Stimulated activated naive CD4-positive, alpha-beta T cell treated with Interleukin-2 at 50 U/mL for 16 hours (primary cell): ENCODE measurements around the gene SMARCB1.
"Not testable (repeated sequence)": the region's sequence is repeated elsewhere in the genome, so short reads cannot be mapped to it uniquely, and the experiment has no call there.

Source experiments
- DNase-seq: peaks from one replicate; lab custom pipeline; 2025; lab: John Stamatoyannopoulos, UW

Gene SMARCB1

DNA sequence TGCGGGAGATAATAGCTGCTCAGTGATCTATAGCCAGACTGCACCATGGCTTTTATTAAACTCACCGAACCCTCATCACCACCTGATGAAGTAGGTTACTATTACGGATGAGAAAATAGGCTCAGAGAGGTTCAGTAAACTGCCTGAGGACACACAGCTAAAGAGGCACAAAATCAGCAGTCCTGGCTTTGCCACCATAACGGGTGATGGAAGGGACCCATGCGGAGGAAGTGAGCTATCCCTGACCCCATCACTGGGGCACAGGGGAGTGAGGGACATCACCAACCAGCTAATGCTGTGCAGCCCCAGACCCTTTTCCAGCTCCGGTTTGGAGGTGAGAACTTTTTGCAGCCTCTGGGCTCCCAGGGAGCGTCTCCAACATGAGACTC, 59.3 kb downstream of the SMARCB1 start:
- no peak for DNase-seq

DNA sequence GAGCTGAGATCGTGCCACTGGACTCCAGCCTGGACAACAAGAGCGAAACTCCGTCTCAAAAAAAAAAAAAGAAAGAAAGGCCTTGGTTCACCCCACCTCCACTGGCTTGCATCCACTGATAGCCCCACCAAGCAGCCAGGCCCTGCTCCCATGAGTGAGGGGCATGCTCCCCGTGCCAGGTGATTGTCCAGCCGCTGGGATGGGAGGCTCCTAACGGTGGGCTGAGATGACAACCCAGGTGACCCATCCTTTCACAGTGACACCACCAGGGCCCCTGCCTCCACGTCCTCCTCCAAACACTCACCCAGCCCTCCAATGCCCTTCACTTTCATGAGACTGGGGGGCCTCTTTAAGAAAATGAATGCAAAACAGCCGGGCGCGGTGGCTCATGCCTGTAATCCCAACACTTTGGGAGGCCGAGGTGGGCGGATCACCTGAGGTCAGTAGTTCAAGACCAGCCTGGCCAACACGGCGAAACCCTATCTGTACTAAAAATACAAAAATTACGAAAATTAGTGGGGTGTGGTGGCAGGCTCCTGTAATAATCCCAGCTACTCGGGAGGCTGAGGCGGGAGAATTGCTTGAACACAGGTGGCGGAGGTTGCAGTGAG, 60.6 kb downstream of the SMARCB1 start:
- DNase-seq: no peak

DNA sequence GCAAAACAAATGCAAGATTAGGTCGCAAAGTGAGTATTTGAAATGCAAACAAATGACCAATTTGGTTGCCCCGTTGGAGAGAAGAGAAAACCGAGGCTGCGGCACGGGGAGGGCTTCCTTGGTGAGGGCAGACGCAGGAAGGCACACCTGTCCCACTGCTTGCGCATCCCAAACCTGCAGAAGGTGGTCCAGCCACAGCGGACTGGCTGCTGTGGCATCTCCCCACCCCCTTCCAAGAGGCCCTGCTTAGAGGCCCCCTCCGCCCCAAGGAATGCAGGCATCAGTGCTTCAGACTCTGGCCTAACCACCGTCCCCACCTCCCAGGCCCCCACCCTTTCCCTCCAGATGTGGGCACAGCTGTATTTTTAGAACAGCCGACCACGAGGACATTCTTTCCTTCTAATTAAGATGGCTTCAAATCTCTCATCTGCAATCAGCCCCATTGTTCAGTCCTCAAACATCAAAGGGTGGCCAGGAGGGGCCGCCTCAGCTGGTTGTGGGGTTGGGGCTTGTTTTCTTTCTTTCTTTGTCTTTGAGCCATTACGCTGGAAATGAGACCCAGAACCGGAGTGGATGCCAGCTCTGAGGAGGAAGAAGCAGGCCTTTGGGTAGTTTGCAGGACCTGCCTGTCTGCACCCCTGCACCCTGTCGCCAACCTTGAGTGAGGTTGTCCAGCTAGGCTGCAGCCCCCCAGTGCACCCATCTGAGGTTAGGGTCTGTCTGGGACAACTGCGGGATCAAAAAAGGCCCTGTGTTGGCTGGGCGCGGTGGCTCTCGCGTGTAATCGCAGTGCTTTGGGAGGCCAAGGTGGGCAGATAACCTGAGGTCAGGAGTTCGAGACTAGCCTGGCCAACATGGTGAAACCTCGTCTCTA, 61.5 kb downstream of the SMARCB1 start:
- no peak for DNase-seq

DNA sequence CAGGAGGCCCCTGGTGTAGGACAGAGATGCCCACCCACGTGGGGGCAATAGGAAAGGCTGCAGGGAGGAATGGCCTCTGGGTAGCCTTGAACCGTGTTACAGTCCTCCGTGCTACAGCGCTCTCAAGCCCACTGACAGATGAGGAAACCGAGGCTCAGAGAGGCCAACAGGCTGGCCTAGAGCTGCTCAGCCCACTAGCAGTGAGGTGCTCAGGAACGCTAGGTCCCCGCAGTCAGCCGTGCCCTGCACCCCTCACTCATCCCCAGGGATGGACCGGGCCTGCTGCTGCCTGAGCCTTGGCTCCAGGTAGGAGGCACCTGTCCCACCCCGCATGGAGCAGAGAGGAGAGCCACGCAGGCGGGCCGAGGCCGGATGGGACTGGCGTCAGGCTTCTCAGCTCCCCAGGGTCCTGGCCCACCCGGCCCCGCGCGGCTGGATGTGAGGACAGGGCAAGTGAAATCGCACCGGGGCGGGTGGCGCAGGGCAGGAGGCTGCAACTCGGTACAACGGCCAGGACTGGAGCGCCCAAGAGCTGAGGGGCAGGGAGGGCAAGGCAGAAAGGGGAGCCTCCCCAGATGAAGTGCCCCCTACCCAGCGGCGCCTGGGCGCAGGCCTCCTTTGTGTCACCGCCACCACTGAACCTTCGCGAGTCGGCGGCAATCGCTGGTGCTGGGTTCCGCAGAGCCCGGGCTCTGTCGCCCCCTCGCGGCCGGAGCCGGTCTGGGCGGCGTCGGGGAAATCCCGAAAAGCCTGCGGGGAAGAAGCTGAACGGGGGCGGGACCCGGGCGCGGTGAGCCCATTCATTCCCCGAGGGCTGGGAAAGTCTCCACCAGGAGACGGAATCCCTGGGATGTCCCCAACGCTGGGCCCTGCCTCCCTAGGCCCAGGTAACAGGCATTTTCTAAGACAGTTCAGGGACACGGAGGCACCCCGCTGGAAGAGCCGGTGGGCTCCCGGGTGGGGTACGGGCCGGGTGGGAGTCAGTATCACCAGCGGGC, 62.5 kb downstream of the SMARCB1 start:
- peak; percentile 74 for DNase-seq

DNA sequence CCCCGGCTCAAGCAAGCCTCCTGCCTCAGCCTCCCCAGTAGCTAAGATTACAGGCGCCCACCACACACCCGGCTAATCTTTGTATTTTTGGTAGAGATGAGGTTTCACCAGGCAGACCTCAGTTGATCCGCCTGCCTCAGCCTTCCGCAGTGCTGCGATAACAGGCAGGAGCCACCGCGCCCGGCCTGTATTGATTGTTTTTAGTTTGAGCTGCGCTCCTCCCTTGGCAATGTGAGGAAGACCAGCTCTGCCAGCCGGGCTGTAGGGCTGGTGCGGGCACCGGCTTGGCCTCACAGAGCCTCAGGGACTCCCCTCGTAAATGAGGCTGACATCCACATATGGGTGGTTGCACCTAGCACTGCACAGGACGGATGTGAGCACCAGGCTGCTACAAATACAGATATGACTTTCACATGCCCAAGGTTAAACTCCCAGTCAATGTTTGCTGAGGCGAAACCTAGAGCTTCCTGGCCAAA, 63.4 kb downstream of the SMARCB1 start:
- DNase-seq: no peak

DNA sequence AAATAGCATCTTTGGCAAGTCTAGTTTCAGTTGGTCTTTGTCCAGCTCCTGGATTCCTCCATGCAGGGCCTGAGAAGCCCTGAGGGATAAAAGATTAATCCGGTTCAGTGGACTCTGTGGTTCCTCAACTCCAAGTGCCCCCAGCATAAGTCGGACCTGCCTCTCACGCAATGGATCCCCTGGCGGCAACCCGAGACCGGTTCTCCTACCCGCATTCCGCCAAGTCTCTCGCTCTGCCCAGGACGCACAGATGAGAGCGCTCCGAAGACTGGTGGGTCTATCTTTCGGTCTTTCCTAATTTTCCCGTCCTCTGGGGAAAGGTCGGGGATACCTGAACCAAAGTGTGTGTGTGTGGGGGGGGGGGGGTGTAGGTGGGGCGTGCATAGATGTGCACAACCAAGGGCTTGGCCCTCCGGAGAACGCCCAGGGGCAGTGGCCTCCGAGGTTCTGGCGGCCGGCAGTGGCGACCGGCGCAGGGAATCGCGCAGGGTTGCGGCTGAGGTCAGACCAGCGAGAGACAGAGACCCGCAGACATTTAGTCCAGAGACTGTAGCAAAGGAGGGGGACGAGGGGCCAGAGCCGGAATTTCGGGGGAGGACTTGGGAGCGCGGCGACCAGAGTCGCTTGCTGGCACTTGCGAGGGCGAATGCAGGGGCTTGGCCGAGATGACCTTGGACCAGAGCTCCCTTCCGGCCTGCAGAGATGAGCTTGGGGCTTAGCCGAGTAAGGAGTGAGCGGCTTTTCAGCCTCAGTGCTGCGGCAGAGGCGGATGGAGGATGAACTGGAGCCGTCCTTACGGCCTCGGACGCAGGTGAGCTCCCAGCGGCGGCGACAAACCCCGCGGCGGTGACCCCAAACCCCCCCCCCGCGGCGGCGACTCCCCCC, 70.2 kb downstream of the SMARCB1 start:
- DNase-seq: no peak

DNA sequence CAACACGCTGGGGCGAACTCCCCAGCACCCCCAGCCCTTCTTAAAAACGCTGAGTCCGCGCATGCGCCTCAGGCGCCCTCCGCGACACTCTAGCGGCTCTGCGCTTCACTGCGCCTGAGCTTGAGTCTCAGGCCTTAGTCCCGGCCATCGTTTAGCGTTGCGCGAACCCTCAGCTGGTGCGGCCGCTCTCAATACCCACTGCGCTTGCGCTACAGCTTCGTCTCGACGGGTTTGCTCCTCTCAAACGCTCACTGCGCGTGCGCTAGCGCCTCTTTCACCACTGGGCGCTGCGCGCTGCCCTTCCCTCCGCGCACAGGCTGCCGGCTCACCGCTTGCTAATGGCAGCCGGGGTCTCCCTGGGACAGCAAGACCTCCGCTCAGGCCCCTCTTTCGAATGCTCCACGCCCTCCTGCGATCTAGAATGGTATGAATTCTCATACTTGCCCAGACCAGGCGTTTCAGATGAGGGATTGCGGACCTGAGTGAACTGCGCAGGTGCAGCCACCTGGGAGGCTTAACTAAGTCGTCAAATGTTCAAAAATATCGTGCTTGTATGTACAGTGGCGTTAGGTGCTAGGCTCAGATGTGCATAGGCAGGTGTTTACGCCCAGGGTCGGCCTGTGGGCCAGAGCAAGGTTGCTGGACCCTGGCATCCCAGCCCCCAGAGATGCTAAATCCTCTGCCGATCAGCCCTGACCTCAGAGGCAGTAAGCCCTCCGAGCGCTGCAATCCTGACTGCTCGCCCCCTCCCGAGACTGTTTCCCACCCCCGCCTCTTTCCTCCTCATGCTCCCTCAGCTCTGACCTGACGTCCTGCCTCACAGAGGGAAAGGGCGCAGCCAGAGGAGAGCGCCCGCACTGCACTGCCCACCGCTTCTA, 71.1 kb downstream of the SMARCB1 start, which contains the start of gene SLC2A11:
TSS of gene SLC2A11 (plus strand) at position 270 of the 878 bp plus-strand sequence. CDS start at position 395, 125 bp downstream.
- peak; percentile 94 for DNase-seq

DNA sequence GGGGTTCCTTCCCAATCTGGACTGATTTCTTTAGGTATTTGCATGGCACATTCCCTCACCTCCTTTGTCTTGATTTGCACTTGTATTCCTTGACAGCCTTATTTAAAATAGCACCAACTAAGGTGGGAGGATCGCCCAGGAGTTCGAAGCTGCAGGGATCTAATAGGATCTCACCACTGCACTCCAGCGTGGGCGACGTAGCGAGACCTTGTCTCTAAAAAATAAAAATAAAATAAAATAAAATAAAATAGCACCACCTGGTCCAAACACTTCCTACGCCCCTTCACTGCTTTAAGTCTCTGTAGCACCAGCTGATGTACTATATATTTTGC, 71.7 kb downstream of the SMARCB1 start:
- no peak for DNase-seq

DNA sequence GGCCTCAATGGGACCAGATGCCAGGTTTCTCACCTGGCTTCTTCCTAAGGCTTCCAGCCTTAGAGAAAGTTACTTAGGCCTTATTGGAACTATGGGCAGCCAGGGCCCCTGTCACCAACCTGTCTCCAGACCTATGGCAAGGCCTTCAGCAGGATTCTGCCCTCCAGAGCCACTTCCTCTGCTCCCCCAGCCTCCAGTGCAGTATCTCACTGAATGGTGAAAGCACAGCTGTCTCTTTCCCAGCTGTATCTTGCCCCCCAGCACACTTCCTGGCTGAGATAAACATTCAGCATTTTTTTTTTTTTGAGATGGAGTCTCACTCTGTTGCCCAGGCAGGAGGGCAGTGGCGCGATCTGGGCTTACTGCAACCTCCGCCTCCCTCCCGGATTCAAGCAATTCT, 72.4 kb downstream of the SMARCB1 start:
- DNase-seq: no peak

DNA sequence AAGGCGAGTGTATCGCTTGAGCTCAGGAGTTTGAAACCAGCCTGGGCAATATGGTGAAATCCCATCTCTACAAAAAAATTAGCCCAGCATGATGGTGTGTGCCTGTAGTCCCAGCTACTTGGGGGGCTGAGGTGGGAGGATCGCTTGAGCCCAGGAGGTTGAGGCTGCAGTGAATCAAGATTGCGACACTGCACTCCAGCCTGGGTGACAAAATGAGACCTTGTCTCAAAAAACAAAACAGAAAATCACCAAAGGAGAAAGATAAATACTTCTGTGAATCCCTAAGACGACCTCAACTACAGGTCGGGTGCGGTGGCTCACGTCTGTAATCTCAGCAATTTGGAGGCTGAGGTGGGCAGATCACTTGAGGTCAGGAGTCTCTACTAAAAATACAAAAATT, 73.4 kb downstream of the SMARCB1 start:
- DNase-seq: not testable (repeated sequence)

DNA sequence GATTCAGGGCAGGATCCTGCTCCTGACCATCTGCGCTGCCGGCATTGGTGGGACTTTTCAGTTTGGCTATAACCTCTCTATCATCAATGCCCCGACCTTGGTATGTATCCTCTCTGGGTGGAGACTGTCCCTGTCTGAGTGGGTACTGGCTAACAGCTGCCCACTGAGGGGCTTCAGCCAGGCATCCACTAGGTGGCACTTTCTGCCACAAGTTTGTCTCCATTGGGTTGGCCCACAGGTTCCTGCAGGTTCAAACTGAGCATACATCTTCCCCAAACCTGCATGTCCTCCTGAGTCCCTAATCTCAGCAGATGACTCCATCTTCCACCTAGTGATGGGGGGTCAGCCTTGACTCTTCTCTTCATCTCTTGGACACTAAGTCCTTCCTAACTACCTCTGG, 75.3 kb downstream of the SMARCB1 start:
- DNase-seq: peak; percentile 13

DNA sequence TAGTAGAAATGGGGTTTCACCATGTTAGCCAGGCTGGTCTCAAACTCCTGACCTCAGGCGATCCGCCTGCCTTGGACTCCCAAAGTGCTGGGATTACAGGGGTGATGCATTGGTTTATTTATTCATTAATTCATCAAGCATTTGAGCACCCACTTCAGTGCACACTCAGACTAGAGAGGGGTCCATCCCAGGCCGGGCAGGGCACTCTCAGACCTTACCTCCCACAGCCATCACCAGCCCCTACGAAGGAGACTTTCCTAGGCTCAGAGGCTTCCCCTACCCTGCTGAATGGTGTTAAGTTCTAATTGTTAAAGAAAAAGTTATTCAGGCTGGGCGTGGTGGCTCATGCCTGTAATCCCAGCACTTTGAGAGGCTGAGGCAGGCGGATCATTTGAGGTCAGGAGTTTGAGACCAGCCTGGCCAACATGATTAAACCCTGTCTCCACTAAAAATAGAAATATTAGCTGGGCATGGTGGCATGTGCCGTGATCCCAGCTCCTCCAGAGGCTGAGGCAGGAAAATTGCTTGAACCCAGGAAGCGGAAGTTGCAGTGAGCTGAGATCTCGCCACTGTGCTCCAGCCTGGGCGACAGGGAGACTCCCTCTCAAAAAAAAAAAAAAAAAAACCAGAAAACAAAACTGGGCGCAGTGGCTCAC, 77.9 kb downstream of the SMARCB1 start:
- DNase-seq: not testable (repeated sequence)

DNA sequence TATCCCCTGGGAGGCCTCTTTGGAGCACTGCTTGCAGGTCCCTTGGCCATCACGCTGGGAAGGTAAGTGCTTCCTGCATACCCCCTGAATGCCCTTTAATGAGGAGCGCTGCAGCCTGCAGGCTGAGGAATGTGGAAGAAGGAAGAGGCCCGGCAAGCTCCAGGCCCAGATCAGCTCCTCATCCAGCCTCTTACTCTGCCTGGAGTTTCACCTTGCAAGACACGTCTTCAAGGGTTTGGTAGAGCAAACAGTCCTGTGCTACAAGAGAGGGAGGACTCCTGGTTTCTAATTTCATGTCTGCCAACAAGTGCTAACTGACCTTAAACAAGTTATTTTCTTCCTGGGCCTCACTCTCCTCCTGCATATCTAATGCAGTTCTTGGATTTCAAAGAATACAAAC, 81.8 kb downstream of the SMARCB1 start:
- DNase-seq: no peak

DNA sequence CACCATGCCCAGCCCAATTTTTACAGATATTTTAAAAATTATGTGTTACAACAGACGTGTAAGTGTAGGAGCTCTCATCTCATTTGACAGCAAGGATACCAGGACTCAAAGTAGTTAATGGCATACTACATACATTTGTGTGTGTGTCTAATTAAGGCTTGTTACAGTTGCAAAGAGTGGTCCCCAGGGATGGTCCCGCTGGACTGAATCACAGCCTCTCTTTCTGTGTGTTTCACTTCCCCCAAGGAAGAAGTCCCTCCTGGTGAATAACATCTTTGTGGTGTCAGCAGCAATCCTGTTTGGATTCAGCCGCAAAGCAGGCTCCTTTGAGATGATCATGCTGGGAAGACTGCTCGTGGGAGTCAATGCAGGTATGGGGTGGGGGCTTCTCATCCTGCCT, 88.1 kb downstream of the SMARCB1 start:
- no peak for DNase-seq

DNA sequence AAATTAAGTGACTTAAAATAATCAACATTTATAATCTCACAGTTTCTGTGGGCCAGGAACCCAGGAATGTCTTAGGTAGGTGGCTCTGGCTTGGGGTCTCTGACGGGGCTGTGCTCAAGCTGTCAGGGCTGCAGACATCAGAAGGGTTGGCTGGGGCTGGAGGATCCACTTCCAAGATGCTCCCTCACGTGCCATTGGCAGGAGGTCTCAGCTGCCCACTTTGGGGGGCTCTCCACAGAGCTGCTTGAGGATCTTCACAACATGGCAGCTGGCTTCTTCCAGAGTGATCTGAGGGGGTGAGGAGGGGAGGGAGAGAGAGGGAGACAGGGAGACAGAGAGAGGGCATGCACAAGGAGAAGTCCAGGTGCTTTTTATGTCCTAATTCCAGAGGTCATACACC, 89.0 kb downstream of the SMARCB1 start:
- no peak for DNase-seq

DNA sequence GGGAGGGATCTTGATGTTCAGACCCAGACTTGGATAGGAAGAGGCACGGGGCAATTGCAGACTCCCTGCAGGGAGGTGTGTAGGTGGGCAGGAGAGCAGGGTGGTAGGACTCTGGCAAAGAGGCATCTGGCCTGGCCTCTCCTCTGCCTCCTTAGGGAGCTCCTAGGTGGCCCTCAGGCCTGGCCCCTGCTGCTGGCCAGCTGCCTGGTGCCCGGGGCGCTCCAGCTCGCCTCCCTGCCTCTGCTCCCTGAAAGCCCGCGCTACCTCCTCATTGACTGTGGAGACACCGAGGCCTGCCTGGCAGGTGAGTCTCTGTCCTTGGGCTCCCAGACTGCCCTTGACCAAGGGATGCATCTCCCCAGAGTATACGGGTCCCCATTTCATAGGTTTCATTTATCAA, 90.8 kb downstream of the SMARCB1 start:
- no peak for DNase-seq

DNA sequence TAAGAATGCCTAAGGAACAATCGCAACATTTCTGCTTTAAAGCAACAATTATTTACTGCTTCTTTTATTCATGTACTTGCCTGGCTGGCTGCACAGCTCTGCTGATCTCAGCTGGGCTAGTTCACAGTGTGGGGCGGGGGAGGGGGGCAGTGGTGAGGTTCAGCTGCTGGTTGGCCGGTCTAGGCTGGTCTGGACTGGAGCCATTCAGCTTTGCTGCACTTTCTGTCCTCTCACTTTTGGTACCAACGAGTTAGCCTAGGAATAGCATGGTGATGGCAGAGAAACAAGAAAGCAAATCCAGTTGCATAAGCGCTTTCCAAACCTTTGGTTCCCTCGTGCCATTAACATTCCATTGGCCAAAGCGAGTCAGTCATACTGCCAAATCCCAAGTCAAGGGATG, 91.5 kb downstream of the SMARCB1 start:
- DNase-seq: no peak

DNA sequence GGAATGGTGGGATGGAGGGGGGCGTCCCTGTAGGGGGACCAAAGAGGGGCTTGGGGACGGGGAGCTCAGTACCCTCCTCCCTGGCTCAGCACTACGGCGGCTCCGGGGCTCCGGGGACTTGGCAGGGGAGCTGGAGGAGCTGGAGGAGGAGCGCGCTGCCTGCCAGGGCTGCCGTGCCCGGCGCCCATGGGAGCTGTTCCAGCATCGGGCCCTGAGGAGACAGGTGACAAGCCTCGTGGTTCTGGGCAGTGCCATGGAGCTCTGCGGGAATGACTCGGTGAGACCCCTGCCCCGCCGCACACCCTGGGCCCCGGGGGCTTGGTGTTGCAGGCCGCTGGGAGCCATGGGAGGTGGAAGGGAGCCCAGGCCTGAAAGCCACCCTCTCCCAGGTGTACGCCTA, 95.6 kb downstream of the SMARCB1 start:
- no peak for DNase-seq

DNA sequence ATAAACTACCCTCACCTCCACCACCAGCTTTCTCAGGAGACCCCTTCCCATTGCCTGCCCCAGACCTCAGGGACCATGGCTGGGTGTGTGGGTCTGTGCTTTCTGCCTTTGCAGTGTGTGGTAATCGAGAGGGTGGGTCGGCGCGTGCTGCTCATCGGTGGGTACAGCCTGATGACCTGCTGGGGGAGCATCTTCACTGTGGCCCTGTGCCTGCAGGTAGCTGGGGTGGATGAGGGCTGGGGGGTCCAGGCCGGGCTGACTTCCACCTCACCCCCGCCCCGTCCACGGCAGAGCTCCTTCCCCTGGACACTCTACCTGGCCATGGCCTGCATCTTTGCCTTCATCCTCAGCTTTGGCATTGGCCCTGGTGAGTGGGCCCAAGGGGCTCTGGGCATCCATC, 96.9 kb downstream of the SMARCB1 start:
- DNase-seq: no peak

DNA sequence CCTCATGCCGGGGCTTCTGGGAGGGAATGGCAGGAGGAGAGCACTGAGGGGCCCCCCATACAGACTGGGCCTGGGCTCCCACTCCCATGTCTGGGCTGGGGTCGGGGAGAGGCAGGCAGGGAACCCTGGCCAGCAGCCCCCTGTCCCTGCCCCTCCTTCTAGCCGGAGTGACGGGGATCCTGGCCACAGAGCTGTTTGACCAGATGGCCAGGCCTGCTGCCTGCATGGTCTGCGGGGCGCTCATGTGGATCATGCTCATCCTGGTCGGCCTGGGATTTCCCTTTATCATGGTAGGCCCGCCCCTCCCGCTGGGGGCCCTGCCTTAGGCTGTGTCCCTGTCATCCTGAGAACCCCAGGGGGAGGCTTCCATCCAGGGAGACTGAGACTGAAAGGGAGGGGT, 97.4 kb downstream of the SMARCB1 start:
- DNase-seq: no peak
